HG03378 (cell line): ENCODE results near the gene UBE2E3.

ENCODE experiments used
- ATAC-seq: cut with Tn5 transposase; IDR thresholded peaks from one replicate; pipeline ENCODE4 v1.9.1; 2021; ENCODE audit warnings: mild to moderate bottlenecking, moderate library complexity; ENCODE audit not compliant: unreplicated experiment

UBE2E3 gene

DNA sequence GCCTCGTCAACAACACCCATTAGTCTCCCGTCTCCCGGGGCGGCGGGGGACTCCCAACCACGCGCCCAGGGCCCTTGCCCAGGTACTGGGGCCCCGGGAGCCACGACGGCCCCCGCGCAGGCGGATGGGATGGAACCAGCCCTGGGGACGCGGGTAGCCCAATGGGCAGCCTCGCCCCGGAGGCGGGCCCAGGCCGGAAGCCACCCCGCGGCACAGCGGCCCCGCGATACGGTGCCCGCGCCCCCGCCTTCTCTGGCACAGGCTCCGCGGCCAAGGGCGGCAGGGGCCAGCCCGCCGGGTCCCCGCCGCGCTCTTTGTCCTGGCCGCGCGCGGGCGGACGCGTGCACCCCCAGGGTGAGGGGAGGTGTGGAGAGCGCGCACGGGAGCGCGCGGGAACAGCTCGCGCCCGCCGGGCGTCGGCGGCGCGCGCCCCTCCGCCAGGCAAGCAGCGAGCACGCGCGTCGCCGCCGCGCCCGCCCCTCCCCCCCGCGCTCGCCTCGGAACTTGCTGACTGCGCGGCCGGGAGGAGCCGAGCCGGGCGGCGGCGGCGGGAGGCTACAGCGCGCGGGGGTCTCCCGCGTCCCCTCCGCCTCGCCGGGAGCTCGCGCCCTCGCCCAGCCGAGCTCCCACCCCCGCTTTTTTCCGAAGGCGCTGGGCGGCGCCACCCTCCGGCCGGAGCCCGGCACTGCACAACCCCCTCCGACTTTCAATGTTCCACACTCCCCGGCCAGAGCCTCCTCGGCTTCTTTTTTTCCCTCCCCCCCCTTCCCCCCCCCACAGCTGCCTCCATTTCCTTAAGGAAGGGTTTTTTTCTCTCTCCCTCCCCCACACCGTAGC is at the start of gene UBE2E3:
TSS of gene UBE2E3 (plus strand) at position 500 of the 837 bp plus-strand sequence. CDS start 1,438 bp downstream, outside the sequence.
- peak; percentile 54 for ATAC-seq

GRCh38 chr2:180931841-180932240 is 48.6 kb upstream of the UBE2E3 start:
- no peak for ATAC-seq

GRCh38 chr2:180933332-180933731 is 47.1 kb upstream of the UBE2E3 start:
- peak; percentile 59 for ATAC-seq

DNA sequence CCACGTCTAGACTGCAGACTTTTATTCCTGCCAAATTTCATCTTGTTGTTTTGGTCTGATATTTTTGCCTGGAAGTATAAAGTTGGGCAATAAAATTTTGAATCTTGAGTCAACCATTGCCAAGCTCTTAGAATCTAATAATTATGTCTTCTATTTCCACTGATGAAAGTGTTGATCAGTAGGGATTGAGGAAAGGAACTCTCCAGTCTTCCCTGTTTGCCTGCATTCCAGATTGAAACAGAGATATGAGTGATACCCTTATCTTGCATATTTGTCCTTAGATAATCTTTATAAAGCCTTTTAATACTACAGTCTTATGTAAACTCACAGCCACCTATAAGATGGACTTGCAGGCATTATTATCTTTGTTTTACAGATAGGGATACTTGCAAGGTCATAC is 45.5 kb upstream of the UBE2E3 start:
- no peak for ATAC-seq

GRCh38 chr2:180937480-180937879 is 42.9 kb upstream of the UBE2E3 start:
- peak; percentile 89 for ATAC-seq

DNA sequence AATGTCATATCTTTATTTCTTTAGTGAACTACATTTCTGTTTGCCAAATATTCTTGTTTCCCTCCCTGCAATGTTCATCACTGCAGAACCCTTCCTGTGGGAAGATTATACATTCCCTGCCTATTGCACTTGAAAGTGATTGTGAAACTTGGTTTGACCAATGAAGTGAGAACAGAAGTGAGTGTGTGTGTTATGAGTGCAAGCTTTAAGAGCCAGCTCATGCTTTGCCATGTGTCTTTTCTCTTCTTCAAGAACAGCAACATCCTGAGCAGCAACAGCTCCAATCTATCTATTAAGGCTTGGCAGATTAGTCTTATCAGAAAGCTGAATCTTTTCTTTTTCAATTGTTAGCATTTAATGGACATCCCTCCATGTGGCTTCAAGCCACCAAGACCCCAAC is 42.0 kb upstream of the UBE2E3 start:
- ATAC-seq: peak; percentile 62

DNA sequence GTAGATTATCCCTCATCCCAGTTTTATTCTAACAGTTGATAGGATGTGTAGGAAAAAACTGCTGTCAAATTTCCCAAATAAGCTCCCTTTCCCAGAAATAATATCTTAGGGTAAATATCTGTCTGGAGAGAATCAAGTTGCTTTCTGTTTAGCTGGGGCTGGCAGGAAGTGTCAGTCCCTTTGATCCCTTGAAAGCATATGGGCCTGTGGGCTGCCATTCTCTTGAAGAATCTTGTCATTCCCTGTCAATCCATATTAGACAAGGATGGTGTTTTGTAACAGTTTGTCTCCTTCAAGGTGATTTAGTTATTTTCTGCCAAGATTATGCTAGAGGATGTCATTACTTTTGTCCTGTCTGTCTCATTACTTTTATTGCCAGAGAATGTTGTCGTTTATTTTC is 37.1 kb upstream of the UBE2E3 start:
- no peak for ATAC-seq

- no peak for ATAC-seq
Measured at GRCh38 chr2:180944372-180944771, 36.0 kb upstream of the UBE2E3 start.

GRCh38 chr2:180947208-180947689 is 33.2 kb upstream of the UBE2E3 start:
- no peak for ATAC-seq

DNA sequence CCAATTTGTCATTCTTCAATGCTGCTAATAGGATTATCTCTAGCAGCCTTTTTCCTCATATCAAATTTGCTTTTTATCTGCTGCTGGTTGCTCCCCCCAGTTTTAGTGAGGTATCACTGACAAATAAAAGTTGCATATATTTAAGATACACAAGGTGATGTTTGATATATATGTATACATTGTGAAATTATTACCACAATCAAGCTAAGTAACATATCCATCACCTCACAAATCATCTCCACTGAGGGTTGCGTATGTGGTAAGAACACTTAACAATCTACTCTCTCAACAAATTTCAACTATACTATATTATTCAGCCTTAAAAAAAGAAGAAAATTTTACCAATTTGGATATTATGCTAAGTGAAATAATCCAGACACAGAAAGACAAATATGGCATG is 30.5 kb upstream of the UBE2E3 start:
- no peak for ATAC-seq

- no peak for ATAC-seq
Measured at GRCh38 chr2:180952082-180952481, 28.3 kb upstream of the UBE2E3 start.

DNA sequence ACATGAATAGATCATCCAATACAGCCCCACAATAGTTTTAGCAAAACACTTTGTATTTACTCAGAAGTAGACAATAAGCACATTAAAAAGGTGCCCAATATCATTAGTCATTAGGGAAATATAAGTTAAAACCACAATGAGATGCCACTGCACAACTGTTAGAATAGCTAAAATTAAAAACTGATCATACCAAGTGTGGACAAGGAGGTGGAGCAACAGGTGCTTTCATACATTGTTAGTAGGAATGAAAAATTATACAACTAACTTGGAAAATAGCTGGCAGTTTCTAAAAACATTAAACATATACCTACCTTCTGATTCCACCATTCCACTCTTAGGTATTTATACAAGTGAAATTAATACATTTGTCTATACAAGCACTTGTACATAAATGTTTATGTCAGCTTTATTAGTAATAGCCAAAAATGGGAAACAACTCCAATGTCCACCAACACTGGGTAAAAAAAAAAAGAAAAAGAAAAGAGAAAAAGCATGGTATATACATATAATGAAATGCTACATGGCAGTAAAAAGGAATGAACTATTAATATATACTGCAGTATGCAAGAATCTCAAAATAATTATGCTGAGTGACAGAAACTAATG is 27.6 kb upstream of the UBE2E3 start:
- no peak for ATAC-seq

DNA sequence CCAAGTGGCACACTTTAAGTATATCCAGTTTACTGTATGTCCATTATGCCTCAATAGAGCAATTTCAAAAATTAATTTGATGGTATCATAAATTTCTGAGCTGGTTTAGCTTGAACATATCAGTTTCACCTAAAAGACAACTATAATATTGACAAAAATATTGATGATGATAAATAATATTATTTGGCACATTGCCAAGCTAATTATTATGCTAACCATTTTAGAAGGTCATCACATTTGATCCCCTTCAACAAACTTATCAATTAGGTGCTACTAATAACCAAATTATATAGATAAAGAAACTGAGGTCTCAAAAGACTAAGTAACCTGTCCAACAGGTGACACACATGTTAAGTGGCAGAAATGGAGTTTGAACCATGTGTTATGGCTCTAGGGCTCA is 26.9 kb upstream of the UBE2E3 start:
- no peak for ATAC-seq

DNA sequence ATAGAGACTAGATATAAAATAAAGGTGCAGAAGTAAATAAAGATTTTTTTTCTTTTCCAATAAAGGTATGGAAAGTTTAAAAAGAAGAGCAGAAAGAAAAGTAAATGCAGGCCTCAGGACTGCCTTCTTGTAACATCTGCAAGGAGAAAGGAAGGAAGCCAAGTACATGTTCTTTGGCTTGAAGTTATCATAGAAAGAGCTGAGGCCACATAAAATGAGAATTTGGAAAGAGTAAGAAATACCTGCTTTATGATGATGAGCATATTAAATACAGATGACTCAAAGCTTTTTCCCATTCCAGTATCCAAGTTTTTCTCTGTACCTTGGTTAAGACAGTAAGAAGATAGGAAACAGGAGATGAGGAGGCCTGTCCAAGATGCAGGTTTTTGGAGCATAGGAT is 25.3 kb upstream of the UBE2E3 start:
- no peak for ATAC-seq

GRCh38 chr2:180959787-180960186 is 20.6 kb upstream of the UBE2E3 start:
- peak; percentile 54 for ATAC-seq

- no peak for ATAC-seq
Measured at GRCh38 chr2:180960982-180961381, 19.4 kb upstream of the UBE2E3 start.

DNA sequence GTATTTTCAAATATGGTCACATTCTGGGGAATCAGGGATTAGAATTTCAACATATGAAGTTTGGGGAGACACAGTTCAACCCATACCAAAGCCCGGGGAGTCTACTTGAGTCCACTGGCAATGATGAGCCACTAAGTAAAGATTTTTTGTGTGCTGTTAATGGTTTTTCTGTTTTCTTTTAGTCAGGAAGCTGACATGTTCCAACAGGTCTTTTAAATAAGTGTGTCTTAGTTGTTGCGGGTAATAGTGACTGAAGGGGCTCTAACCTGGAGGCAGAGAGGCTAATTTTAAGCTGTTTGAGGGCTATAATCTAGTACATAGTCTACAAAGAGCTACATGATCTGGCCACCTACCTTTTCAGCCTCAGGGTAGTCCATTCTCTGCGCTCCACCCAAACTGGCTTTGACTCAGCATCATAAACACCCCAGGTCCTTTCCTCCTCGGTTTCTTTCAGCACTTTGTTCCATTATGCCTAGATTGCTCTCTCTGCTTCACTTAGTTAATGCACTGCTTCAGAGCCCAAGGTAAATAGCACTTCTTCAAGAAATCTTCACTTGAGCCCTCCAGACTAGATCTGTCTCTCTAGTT is 17.6 kb upstream of the UBE2E3 start:
- no peak for ATAC-seq

GRCh38 chr2:180966378-180966777 is 14.0 kb upstream of the UBE2E3 start:
- no peak for ATAC-seq

DNA sequence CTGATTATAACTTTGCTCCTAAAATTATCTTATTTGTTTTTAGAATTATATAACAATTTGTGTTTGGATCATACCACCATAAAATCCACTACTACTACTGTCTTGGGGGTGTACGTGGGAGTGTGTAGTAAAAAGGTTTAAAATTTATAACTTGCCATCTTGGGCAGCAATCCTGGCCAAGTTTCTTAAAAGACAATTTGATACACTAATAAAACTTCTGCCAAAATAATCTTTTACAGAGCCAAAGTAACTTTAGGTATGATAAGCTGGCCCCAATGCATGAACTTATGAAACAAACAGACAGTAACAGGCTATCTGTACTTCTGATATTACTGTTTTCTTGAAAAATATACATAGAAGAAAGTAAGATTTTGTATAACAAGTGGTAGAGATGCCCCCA is 11.3 kb upstream of the UBE2E3 start:
- ATAC-seq: no peak

DNA sequence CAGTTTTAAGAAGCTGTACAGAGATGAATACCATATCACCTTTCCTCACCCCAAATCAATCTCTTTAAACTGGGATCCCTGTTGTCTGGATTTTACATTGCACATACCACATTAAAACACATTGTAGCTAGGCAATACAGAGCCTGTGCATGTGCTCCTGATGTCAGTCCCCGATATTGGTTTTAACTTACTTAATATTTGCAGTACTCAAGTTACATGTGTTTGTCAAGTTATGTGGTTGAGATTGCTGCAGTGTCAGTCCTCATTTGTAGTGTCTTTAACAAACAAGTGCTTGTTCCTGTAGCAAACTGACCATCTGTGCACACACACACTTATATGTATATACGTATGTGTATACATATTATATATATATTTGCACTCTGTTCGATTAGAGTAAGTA is 10.4 kb upstream of the UBE2E3 start:
- ATAC-seq: no peak

DNA sequence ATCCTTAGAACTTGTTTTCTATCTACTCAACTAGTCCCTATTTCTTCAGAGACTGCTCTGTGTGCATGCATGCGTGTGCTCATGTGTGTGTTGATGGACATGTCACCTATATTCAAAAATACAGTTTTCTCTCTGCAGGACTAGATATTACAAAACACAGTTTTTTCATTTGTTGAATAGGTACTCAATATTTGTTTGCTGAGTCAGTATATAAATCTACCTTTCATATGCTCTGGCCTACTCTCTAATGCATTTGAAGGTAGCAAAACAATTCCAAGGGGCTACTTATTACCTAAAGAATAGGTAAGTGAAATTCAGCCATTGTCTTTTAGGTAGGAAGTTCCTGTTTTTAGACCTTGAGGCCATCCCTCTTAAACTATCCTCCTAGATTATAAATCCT is 8.6 kb upstream of the UBE2E3 start:
- ATAC-seq: no peak

GRCh38 chr2:180975585-180975984 is 4.8 kb upstream of the UBE2E3 start:
- ATAC-seq: no peak
